ENCODE data around the gene PTPN4. TPM values are rescaled to one million over a fixed set of nuclear protein-coding genes. Genes with fewer than 3 reads are reported as not detected.
"Not testable (repeated sequence)": the region's sequence is repeated elsewhere in the genome, so short reads cannot be mapped to it uniquely, and the experiment has no call there.

PTPN4 gene
- total RNA-seq, 2 experiments from 2014 or later, result 32.4 to 38.0 TPM

GRCh38 chr2:119958670-119959268 lies 199.0 kb downstream of the PTPN4 start:
- ChIA-PET POLR2A (no interaction called here), CTCF (interaction anchor here (0.6 to 1.7 kb wide), 5 partner anchors 10 to 61 kb away, joined by 3 to 4 read pairs (median 4); no protein-coding TSS in a partner anchor)
- H3K36me3 Mint-ChIP-seq (ENCODE audit: low read depth), result peaks cover 32% of the 10 kb centered on the region
- H3K27me3 Mint-ChIP-seq, result no peaks in the 10 kb centered on the region
- H3K27ac Mint-ChIP-seq, result no peak overlapping the region
- ATAC-seq (peak; percentile 57), DNase-seq (no peak)
- intact Hi-C loops (cut with DNase I, micrococcal nuclease), result no loop called here
- H3K9me3 Mint-ChIP-seq (ENCODE audit: low read depth), result no peaks in the 10 kb centered on the region
- peaks cover 6% of the 10 kb centered on the region for H3K4me1 Mint-ChIP-seq
- H3K4me3 Mint-ChIP-seq, result no peak overlapping the region

GRCh38 chr2:119960821-119961220 lies 201.1 kb downstream of the PTPN4 start:
- ChIA-PET POLR2A (no interaction called here), CTCF (no interaction called here)
- Mint-ChIP-seq H3K4me3 (no peak overlapping the region), H3K4me1 (peaks cover 6% of the 10 kb centered on the region), H3K27me3 (no peaks in the 10 kb centered on the region), H3K36me3 (ENCODE audit: low read depth) (peaks cover 40% of the 10 kb centered on the region), H3K27ac (no peak overlapping the region), H3K9me3 (ENCODE audit: low read depth) (no peaks in the 10 kb centered on the region)
- ATAC-seq (peak; percentile 69), DNase-seq (no peak)
- intact Hi-C loops (cut with DNase I, micrococcal nuclease), result no loop called here

GRCh38 chr2:119981896-119982295 lies 222.2 kb downstream of the PTPN4 start:
- CTCF ChIA-PET, result interaction anchor here (0.7 to 1.2 kb wide), 2 partner anchors 23 to 261 kb away, joined by 4 read pairs; no protein-coding TSS in a partner anchor
- intact Hi-C loops (cut with DNase I, micrococcal nuclease), result no loop called here
- no peaks in the 10 kb centered on the region for H3K27me3 Mint-ChIP-seq
- no peaks in the 10 kb centered on the region for H3K4me1 Mint-ChIP-seq
- no peak overlapping the region for H3K4me3 Mint-ChIP-seq
- no peaks in the 10 kb centered on the region for H3K9me3 Mint-ChIP-seq (ENCODE audit: low read depth)
- no peak for DNase-seq
- no peak for ATAC-seq
- POLR2A ChIA-PET, result no interaction called here
- H3K27ac Mint-ChIP-seq, result no peak overlapping the region
- peaks cover 4% of the 10 kb centered on the region for H3K36me3 Mint-ChIP-seq (ENCODE audit: low read depth)

GRCh38 chr2:119982506-119982905 lies 222.8 kb downstream of the PTPN4 start:
- Mint-ChIP-seq H3K9me3 (ENCODE audit: low read depth) (no peaks in the 10 kb centered on the region), H3K27me3 (no peaks in the 10 kb centered on the region), H3K27ac (no peak overlapping the region), H3K4me3 (no peak overlapping the region), H3K4me1 (no peaks in the 10 kb centered on the region), H3K36me3 (ENCODE audit: low read depth) (no peaks in the 10 kb centered on the region)
- ATAC-seq, result no peak
- intact Hi-C loops (cut with DNase I, micrococcal nuclease), result no loop called here
- ChIA-PET POLR2A (no interaction called here), CTCF (interaction anchor here (1.1 to 1.2 kb wide), 2 partner anchors 9 to 24 kb away, joined by 4 to 5 read pairs; no protein-coding TSS in a partner anchor)
- DNase-seq, result no peak

- no peaks in the 10 kb centered on the region for H3K4me1 Mint-ChIP-seq
- no peak for ATAC-seq
- no peaks in the 10 kb centered on the region for H3K9me3 Mint-ChIP-seq (ENCODE audit: low read depth)
- H3K27ac Mint-ChIP-seq, result no peak overlapping the region
- ChIA-PET CTCF (interaction anchor here (1.1 kb wide), 1 partner anchor 9 kb away, joined by 5 read pairs; no protein-coding TSS in a partner anchor), POLR2A (no interaction called here)
- H3K27me3 Mint-ChIP-seq, result no peaks in the 10 kb centered on the region
- no peak overlapping the region for H3K4me3 Mint-ChIP-seq
- no peak for DNase-seq
- intact Hi-C loops (cut with DNase I, micrococcal nuclease), result no loop called here
- no peaks in the 10 kb centered on the region for H3K36me3 Mint-ChIP-seq (ENCODE audit: low read depth)
Observed at GRCh38 chr2:119983108-119983507, 223.4 kb downstream of the PTPN4 start.

GRCh38 chr2:119996148-119996547 lies 236.4 kb downstream of the PTPN4 start:
- POLR2A ChIA-PET, result no interaction called here
- CTCF ChIA-PET, result no interaction called here
- intact Hi-C loops (cut with DNase I, micrococcal nuclease), result no loop called here

GRCh38 chr2:119996896-119997891 lies 237.5 kb downstream of the PTPN4 start:
- ChIA-PET POLR2A (interaction anchor here (0.7 kb wide), 1 partner anchor 28 kb away, joined by 4 read pairs; no protein-coding TSS in a partner anchor), CTCF (interaction anchor here (0.7 kb wide), 1 partner anchor 265 kb away, joined by 3 read pairs; no protein-coding TSS in a partner anchor)
- H3K4me3 Mint-ChIP-seq; H3K27ac Mint-ChIP-seq; DNase-seq; H3K9me3 Mint-ChIP-seq (ENCODE audit: low read depth); ATAC-seq; intact Hi-C loops (cut with DNase I, micrococcal nuclease); H3K36me3 Mint-ChIP-seq (ENCODE audit: low read depth); H3K4me1 Mint-ChIP-seq; H3K27me3 Mint-ChIP-seq: not testable (repeated sequence)

More at GRCh38 chr2:119996148-119996547, 236.4 kb downstream of the PTPN4 start:
- no peak for DNase-seq
- Mint-ChIP-seq H3K36me3 (ENCODE audit: low read depth) (no peaks in the 10 kb centered on the region), H3K4me1 (no peaks in the 10 kb centered on the region), H3K9me3 (ENCODE audit: low read depth) (no peaks in the 10 kb centered on the region), H3K27me3 (peaks cover 5% of the 10 kb centered on the region), H3K27ac (no peak overlapping the region), H3K4me3 (no peak overlapping the region)
- ATAC-seq, result no peak

- Mint-ChIP-seq H3K9me3 (ENCODE audit: low read depth) (no peaks in the 10 kb centered on the region), H3K4me1 (no peaks in the 10 kb centered on the region), H3K36me3 (ENCODE audit: low read depth) (no peaks in the 10 kb centered on the region), H3K27ac (no peak overlapping the region), H3K4me3 (no peak overlapping the region), H3K27me3 (peaks cover 3% of the 10 kb centered on the region)
- DNase-seq (no peak), ATAC-seq (no peak)
- intact Hi-C loops (cut with DNase I, micrococcal nuclease), result no loop called here
- ChIA-PET POLR2A (no interaction called here), CTCF (no interaction called here)
Observed at GRCh38 chr2:120001471-120001870, 241.7 kb downstream of the PTPN4 start.

GRCh38 chr2:120004254-120004653 lies 244.5 kb downstream of the PTPN4 start:
- intact Hi-C loops (cut with DNase I, micrococcal nuclease), result no loop called here
- CTCF ChIA-PET, result interaction anchor here (0.7 kb wide), 1 partner anchor 245 kb away, joined by 4 read pairs; no protein-coding TSS in a partner anchor
- ATAC-seq, result no peak
- no peak for DNase-seq
- POLR2A ChIA-PET, result interaction anchor here (1.0 kb wide), 1 partner anchor 9 kb away, joined by 3 read pairs; the partner anchor contains the start of gene EPB41L5
- Mint-ChIP-seq H3K9me3 (ENCODE audit: low read depth) (no peaks in the 10 kb centered on the region), H3K4me3 (no peak overlapping the region), H3K27ac (no peak overlapping the region), H3K27me3 (no peaks in the 10 kb centered on the region), H3K36me3 (ENCODE audit: low read depth) (no peaks in the 10 kb centered on the region), H3K4me1 (no peaks in the 10 kb centered on the region)

GRCh38 chr2:120005834-120006521 lies 246.3 kb downstream of the PTPN4 start:
- ATAC-seq (peak; percentile 64), DNase-seq (no peak)
- Mint-ChIP-seq H3K36me3 (ENCODE audit: low read depth) (no peaks in the 10 kb centered on the region), H3K27ac (no peak overlapping the region), H3K27me3 (no peaks in the 10 kb centered on the region), H3K4me1 (no peaks in the 10 kb centered on the region), H3K9me3 (ENCODE audit: low read depth) (no peaks in the 10 kb centered on the region), H3K4me3 (no peak overlapping the region)
- ChIA-PET POLR2A (no interaction called here), CTCF (interaction anchor here (0.8 kb wide), 1 partner anchor 287 kb away, joined by 3 read pairs; no protein-coding TSS in a partner anchor)
- intact Hi-C loops (cut with DNase I, micrococcal nuclease), result no loop called here

- H3K9me3 Mint-ChIP-seq (ENCODE audit: low read depth), result no peaks in the 10 kb centered on the region
- ATAC-seq, result no peak
- peaks cover 9% of the 10 kb centered on the region for H3K4me1 Mint-ChIP-seq
- POLR2A ChIA-PET, result no interaction called here
- H3K27ac Mint-ChIP-seq, result no peak overlapping the region
- H3K4me3 Mint-ChIP-seq, result no peak overlapping the region
- no peak for DNase-seq
- H3K27me3 Mint-ChIP-seq, result no peaks in the 10 kb centered on the region
- intact Hi-C loops (cut with DNase I, micrococcal nuclease), result no loop called here
- CTCF ChIA-PET, result no interaction called here
- no peaks in the 10 kb centered on the region for H3K36me3 Mint-ChIP-seq (ENCODE audit: low read depth)
Observed at GRCh38 chr2:120007851-120008250, 248.1 kb downstream of the PTPN4 start.

Data from activated CD4-positive, alpha-beta T cell treated with anti-CD3 and anti-CD28 coated beads for 36 hours (primary cell).